Measurements from ENCODE around the gene RAI1. TPM values are rescaled to one million over a fixed set of nuclear protein-coding genes. Genes with fewer than 3 reads are reported as not detected.
A peak's percentile ranks its signal among the peaks of the same experiment; 100 is the strongest.

RAI1 gene
- polyA plus RNA-seq, 2 of the 4 experiments (the other 2 are of a cell fraction), result 3.5 to 23.8 TPM

GRCh38 chr17:17845046-17845775, 164.0 kb downstream of the RAI1 start:
- POLR2A ChIA-PET, result interaction anchor here (5.6 kb wide), 1 partner anchor 8 kb away, joined by 38 read pairs; the partner anchor contains the start of gene SREBF1
- FAIRE-seq (no peak), DNase-seq (ENCODE audit: low read depth in 1 of 2, low spot score in 1 of 2) (no peak), ATAC-seq (no peak)
- no peak overlapping the region for H3K4me2 ChIP-seq
- 74% methylated on average over 12 of the region's 13 CpGs for WGBS (ENCODE audit: missing lambda C conversion rate)
- CTCF ChIA-PET, result interaction anchor here (2.2 to 35.9 kb wide), 3 partner anchors 11 to 26 kb away, joined by 6 to 859 read pairs (median 78); no protein-coding TSS in a partner anchor
- no peak overlapping the region for H3K4me3 ChIP-seq
- no peaks in the 10 kb centered on the region for H3K9me3 ChIP-seq
- peaks cover 33% of the 10 kb centered on the region for H3K4me1 ChIP-seq
- H3K27ac ChIP-seq, result peak overlapping the region in 1 of 2 experiments; percentile 11; a peak in 2 of 6 replicates
- TF ChIP-seq CBX2 (IDR thresholded peaks at IDR 0.05; ENCODE audit: borderline replicate concordance, low read depth) (no peak), NFE2L2 (conservative IDR thresholded peaks at IDR 0.05; ENCODE audit: low read length) (no peak)

GRCh38 chr17:17846003-17846402, 164.7 kb downstream of the RAI1 start:
- ATAC-seq, result no peak
- Histone ChIP-seq H3K4me3 (no peak overlapping the region), H3K4me2 (no peak overlapping the region), H3K27ac (0 out of 6 replicates have a peak overlapping the region, but pooled peaks of 1 of the 2 experiments have one; percentile 4), H3K4me1 (peaks cover 31% of the 10 kb centered on the region), H3K9me3 (no peaks in the 10 kb centered on the region)
- ChIA-PET CTCF (interaction anchor here (0.7 to 35.9 kb wide), 4 partner anchors 9 to 27 kb away, joined by 3 to 859 read pairs (median 42); partner anchors contain the start of gene SREBF1), POLR2A (interaction anchor here (5.6 kb wide), 1 partner anchor 9 kb away, joined by 38 read pairs; the partner anchor contains the start of gene SREBF1)
- no peak for DNase-seq (ENCODE audit: low read depth in 1 of 2, low spot score in 1 of 2)
- 85% methylated on average over 8 of the region's 8 CpGs for WGBS (ENCODE audit: missing lambda C conversion rate)
- no peak for FAIRE-seq
- TF ChIP-seq SMC3 (IDR thresholded peaks at IDR 0.05) (no peak), GATA3 (IDR thresholded peaks at IDR 0.05; ENCODE audit: borderline replicate concordance) (no peak)

- H3K4me1 ChIP-seq, result peaks cover 24% of the 10 kb centered on the region
- H3K27ac ChIP-seq, result 0 out of 6 replicates have a peak overlapping the region, but pooled peaks of 1 of the 2 experiments have one; percentile 32
- no peaks in the 10 kb centered on the region for H3K9me3 ChIP-seq
- H3K4me3 ChIP-seq, result no peak overlapping the region
- 96% methylated on average over 8 of the region's 8 CpGs for WGBS (ENCODE audit: missing lambda C conversion rate)
- FAIRE-seq (no peak), DNase-seq (ENCODE audit: low read depth in 1 of 2, low spot score in 1 of 2) (no peak), ATAC-seq (no peak)
- H3K4me2 ChIP-seq, result no peak overlapping the region
- TF ChIP-seq SMC3 (IDR thresholded peaks at IDR 0.05) (no peak), ZFP36 (IDR thresholded peaks at IDR 0.05; ENCODE audit: borderline replicate concordance, partially characterized antibody) (no peak)
- CTCF ChIA-PET, result interaction anchor here (0.7 to 35.9 kb wide), 5 partner anchors 10 to 72 kb away, joined by 3 to 859 read pairs (median 15); partner anchors contain the start of gene SREBF1
- POLR2A ChIA-PET, result interaction anchor here (5.6 kb wide), 1 partner anchor 9 kb away, joined by 38 read pairs; the partner anchor contains the start of gene SREBF1
Measured at GRCh38 chr17:17846645-17847044, 165.4 kb downstream of the RAI1 start.

GRCh38 chr17:17847118-17847689, 165.9 kb downstream of the RAI1 start:
- Histone ChIP-seq H3K4me3 (no peak overlapping the region), H3K27ac (peak overlapping the region in 1 of 2 experiments; percentile 32; a peak in 1 of 6 replicates), H3K4me1 (peaks cover 19% of the 10 kb centered on the region), H3K4me2 (no peak overlapping the region), H3K9me3 (no peaks in the 10 kb centered on the region)
- WGBS (ENCODE audit: missing lambda C conversion rate), result 83% methylated on average over 17 of the region's 17 CpGs
- FAIRE-seq, result no peak
- no peak for DNase-seq (ENCODE audit: low read depth in 1 of 2, low spot score in 1 of 2)
- ChIA-PET POLR2A (interaction anchor here (5.6 kb wide), 1 partner anchor 10 kb away, joined by 38 read pairs; the partner anchor contains the start of gene SREBF1), CTCF (interaction anchor here (1.2 to 35.9 kb wide), 7 partner anchors 9 to 166 kb away, joined by 3 to 859 read pairs (median 8); partner anchors contain the start of gene RAI1)
- no peak for ATAC-seq
- no peak for TF ChIP-seq NFE2L2 (conservative IDR thresholded peaks at IDR 0.05; ENCODE audit: low read length)
- TF ChIP-seq HEYL (CRISPR knock-in tag; IDR thresholded peaks at IDR 0.05), result no peak
- no peak for TF ChIP-seq SREBF2 (IDR thresholded peaks at IDR 0.05)
- no peak for TF ChIP-seq NPAS2 (CRISPR knock-in tag; IDR thresholded peaks at IDR 0.05; ENCODE audit: borderline replicate concordance)
- TF ChIP-seq FOSB (CRISPR knock-in tag; IDR thresholded peaks at IDR 0.05), result no peak
- TF ChIP-seq KDM1A (IDR thresholded peaks at IDR 0.05; ENCODE audit: low read depth), result no peak
- TF ChIP-seq RNF2 (IDR thresholded peaks at IDR 0.05; ENCODE audit: borderline replicate concordance, low read depth), result no peak
- TF ChIP-seq ESRRA (IDR thresholded peaks at IDR 0.05; ENCODE audit: borderline replicate concordance, low read length), result no peak
- no peak for TF ChIP-seq USF2 (IDR thresholded peaks at IDR 0.05)
- TF ChIP-seq RCOR1 (IDR thresholded peaks at IDR 0.05; ENCODE audit: low read depth, low read length), result no peak
- no peak for TF ChIP-seq RFX5 (IDR thresholded peaks at IDR 0.05)
- TF ChIP-seq MYC (IDR thresholded peaks at IDR 0.05; ENCODE audit: borderline replicate concordance, low read length), result no peak
- no peak for TF ChIP-seq REST (IDR thresholded peaks at IDR 0.05)
- no peak for TF ChIP-seq E2F6 (IDR thresholded peaks at IDR 0.05; ENCODE audit: borderline replicate concordance, low read depth)
- TF ChIP-seq HDAC2 (IDR thresholded peaks at IDR 0.05), result no peak
- TF ChIP-seq POLR2AphosphoS2 (conservative IDR thresholded peaks at IDR 0.05; ENCODE audit: low read length), result no peak
- TF ChIP-seq ELK1 (IDR thresholded peaks at IDR 0.05; ENCODE audit: low read depth, low read length), result no peak

All from A549 (cell line).